CD14-positive monocyte (primary cell): Measurements from ENCODE around the gene ACSM5. TPM values are rescaled to one million over a fixed set of nuclear protein-coding genes. Genes with fewer than 3 reads are reported as not detected.

Experiments
- DNase-seq, 3 donors: peaks; one replicate each; pipeline ENCODE4 v3.0.0-alpha.2; 2011 to 2022
- H2AFZ ChIP-seq: 2 replicates; pipeline ENCODE4 v1.6.0; 2012; ENCODE audit warnings: mild to moderate bottlenecking, low read depth, low read length, inconsistent platforms; ENCODE audit not compliant: insufficient read depth, poor library complexity, severe bottlenecking
- H3K27ac ChIP-seq, 2 donors: 1 replicate in 1 of 2; 2 replicates in 1 of 2; pipeline ENCODE4 v1.5.1; 2012 to 2013; ENCODE audit warnings: low read length in 2 of 2, control low read depth in 1 of 2, inconsistent platforms in 1 of 2, low read depth in 1 of 2, mild to moderate bottlenecking in 1 of 2
- H3K27me3 ChIP-seq, 2 donors: one replicate each; pipeline versions ENCODE4 v1.6.0 to v1.6.1; 2011 to 2013; ENCODE audit warnings: low read length in 2 of 2; ENCODE audit not compliant: control insufficient read depth in 2 of 2, insufficient read depth in 2 of 2
- H3K36me3 ChIP-seq, 2 donors: replicated peaks in 1 of 2; 1 replicate in 1 of 2; 2 replicates in 1 of 2; pipeline versions ENCODE4 v1.5.1 to v1.6.1; 2012 to 2013; ENCODE audit warnings: low read length in 2 of 2, control low read depth in 1 of 2, inconsistent platforms in 1 of 2, mild to moderate bottlenecking in 1 of 2; ENCODE audit not compliant: insufficient read depth in 2 of 2, control insufficient read depth in 1 of 2
- H3K4me1 ChIP-seq, 2 donors: 1 replicate in 1 of 2; 2 replicates in 1 of 2; pipeline versions ENCODE4 v1.5.1 to v1.6.1; 2012 to 2013; ENCODE audit warnings: low read length in 2 of 2, control low read depth in 1 of 2, inconsistent platforms in 1 of 2, mild to moderate bottlenecking in 1 of 2, moderate library complexity in 1 of 2; ENCODE audit not compliant: insufficient read depth in 2 of 2, control insufficient read depth in 1 of 2
- H3K4me2 ChIP-seq: replicated peaks from 2 replicates; pipeline ENCODE3; 2012; ENCODE audit warnings: low read length, moderate library complexity, mild to moderate bottlenecking; ENCODE audit not compliant: poor library complexity, severe bottlenecking; ENCODE audit errors: extremely low read depth
- H3K4me3 ChIP-seq, 3 experiments: fragments of 200-600 bp in 1 of 3; sonication (generic) in 1 of 3; replicated peaks in 1 of 3; 1 replicate in 2 of 3; 2 replicates in 1 of 3; pipeline ENCODE4 v1.5.1; 2011 to 2013; ENCODE audit warnings: low read length in 3 of 3, mild to moderate bottlenecking in 3 of 3, control low read depth in 2 of 3, low read depth in 2 of 3, inconsistent platforms in 1 of 3, moderate library complexity in 1 of 3
- H3K79me2 ChIP-seq: 2 replicates; pipeline ENCODE4 v1.6.0; 2012; ENCODE audit warnings: mild to moderate bottlenecking, control low read depth, inconsistent platforms, low read length, moderate library complexity; ENCODE audit not compliant: insufficient read depth
- H3K9ac ChIP-seq: 2 replicates; pipeline ENCODE4 v1.6.0; 2017; ENCODE audit warnings: low read length, mild to moderate bottlenecking; ENCODE audit not compliant: insufficient read depth, poor library complexity, severe bottlenecking
- H3K9me3 ChIP-seq, 2 donors: replicated peaks in 1 of 2; 1 replicate in 1 of 2; 2 replicates in 1 of 2; pipeline versions ENCODE4 v1.5.1 to v1.6.1; 2012 to 2013; ENCODE audit warnings: low read length in 2 of 2, control low read depth in 1 of 2; ENCODE audit not compliant: control insufficient read depth in 1 of 2, insufficient read depth in 1 of 2
- H4K20me1 ChIP-seq: 2 replicates; pipeline ENCODE4 v1.6.0; 2012; ENCODE audit warnings: mild to moderate bottlenecking, low read length, control low read depth, moderate library complexity; ENCODE audit not compliant: insufficient read depth
- H3K27ac Mint-ChIP-seq, 7 donors: one replicate each; pipeline ENCODE4 v1.8.0; 2020; ENCODE audit warnings: mild to moderate bottlenecking in 7 of 7, mixed read lengths in 7 of 7, moderate library complexity in 6 of 7, inconsistent platforms in 2 of 7
- H3K27me3 Mint-ChIP-seq, 3 donors: one replicate each; pipeline ENCODE4 v1.8.0; 2021 to 2022; ENCODE audit warnings: low read depth in 3 of 3, mild to moderate bottlenecking in 3 of 3, mixed read lengths in 3 of 3, moderate library complexity in 3 of 3, inconsistent platforms in 1 of 3
- H3K36me3 Mint-ChIP-seq, 2 donors: one replicate each; pipeline ENCODE4 v1.8.0; 2020; ENCODE audit warnings: mixed read lengths in 2 of 2, inconsistent platforms in 1 of 2, mild to moderate bottlenecking in 1 of 2
- H3K4me1 Mint-ChIP-seq: one replicate; pipeline ENCODE4 v1.8.0; 2020; ENCODE audit warnings: mild to moderate bottlenecking, mixed read lengths
- H3K4me3 Mint-ChIP-seq, 2 donors: one replicate each; pipeline ENCODE4 v1.8.0; 2020; ENCODE audit warnings: mild to moderate bottlenecking in 2 of 2, mixed read lengths in 2 of 2, moderate library complexity in 1 of 2
- H3K9me3 Mint-ChIP-seq, 7 donors: one replicate each; pipeline ENCODE4 v1.8.0; 2020 to 2022; ENCODE audit warnings: mixed read lengths in 7 of 7, mild to moderate bottlenecking in 6 of 7, moderate library complexity in 6 of 7, inconsistent platforms in 2 of 7
- WGBS: methylation state at CpG from one replicate; pipeline ENCODE4 v1.1.5; 2013; ENCODE audit warnings: missing lambda C conversion rate; ENCODE audit not compliant: insufficient coverage; 5-methylcytosine and 5-hydroxymethylcytosine counted together
- intact Hi-C, 2 donors: fragments of 100-400 bp; cut with micrococcal nuclease; formaldehyde crosslinking; loops; one replicate each; pipeline versions ENCODE4 v1.15.0 to v1.15.1; 2023
- polyA minus RNA-seq: library from RNA; depleted of rRNA, polyadenylated mRNA; stranded (reverse); fragments of >200 nt; gene quantifications from 2 replicates; pipeline ENCODE4 v1.2.3, GENCODE V29; 2012
- polyA plus RNA-seq, 3 donors: library from polyadenylated mRNA; depleted of rRNA in 1 of 3; unstranded in 2 of 3; stranded (reverse) in 1 of 3; fragments of 300-500 nt in 2 of 3; fragments of >200 nt in 1 of 3; fragmentation: Illumina TruSeq in 2 of 3; gene quantifications; 1 replicate in 2 of 3; 2 replicates in 1 of 3; pipeline ENCODE4 v1.2.3, GENCODE V29; 2012 to 2021
- total RNA-seq, 12 experiments: library from RNA in 1 of 12; stranded (reverse) in 1 of 12; fragments of 120-200 nt in 1 of 12; gene quantifications; one replicate each; pipeline ENCODE4 v1.2.4 and lab custom pipeline; 2013 to 2026; ENCODE audit warnings: mixed read lengths in 6 of 12, inconsistent platforms in 1 of 12
- TF ChIP-seq, protein P1 (sequence below): fragments of 200-600 bp; IDR thresholded peaks from one replicate; pipeline ENCODE4 v1.8.0; 2022; ENCODE audit warnings: antibody characterized with exemption, mild to moderate bottlenecking

ACSM5 gene
- 0.40 TPM for total RNA-seq (2013)
- polyA plus RNA-seq, result under 1 TPM; 0.05 to 0.33 (median 0.24) TPM
- polyA minus RNA-seq, result 0.24 and 0.55 TPM in 2 replicates
- total RNA-seq (lab: John Stamatoyannopoulos, UW), result 0 to 1.2 (median 0.12) reads per million in 11 experiments

- Mint-ChIP-seq H3K9me3 (peaks cover 0 to 3% (median 0%) of the 10 kb centered on the region in 7 donors), H3K27me3 (peaks cover 6 to 9% (median 7%) of the 10 kb centered on the region in 3 donors), H3K4me1 (peaks cover 17% of the 10 kb centered on the region), H3K4me3 (peak within 1 kb of the TSS in 1 of 2 donors; percentile 51), H3K27ac (peak within 1 kb of the TSS; percentile 90 to 98 (median 94)), H3K36me3 (peaks cover 0 to 3% of the 10 kb centered on the region in 2 donors)
- TF ChIP-seq, protein P1, sequence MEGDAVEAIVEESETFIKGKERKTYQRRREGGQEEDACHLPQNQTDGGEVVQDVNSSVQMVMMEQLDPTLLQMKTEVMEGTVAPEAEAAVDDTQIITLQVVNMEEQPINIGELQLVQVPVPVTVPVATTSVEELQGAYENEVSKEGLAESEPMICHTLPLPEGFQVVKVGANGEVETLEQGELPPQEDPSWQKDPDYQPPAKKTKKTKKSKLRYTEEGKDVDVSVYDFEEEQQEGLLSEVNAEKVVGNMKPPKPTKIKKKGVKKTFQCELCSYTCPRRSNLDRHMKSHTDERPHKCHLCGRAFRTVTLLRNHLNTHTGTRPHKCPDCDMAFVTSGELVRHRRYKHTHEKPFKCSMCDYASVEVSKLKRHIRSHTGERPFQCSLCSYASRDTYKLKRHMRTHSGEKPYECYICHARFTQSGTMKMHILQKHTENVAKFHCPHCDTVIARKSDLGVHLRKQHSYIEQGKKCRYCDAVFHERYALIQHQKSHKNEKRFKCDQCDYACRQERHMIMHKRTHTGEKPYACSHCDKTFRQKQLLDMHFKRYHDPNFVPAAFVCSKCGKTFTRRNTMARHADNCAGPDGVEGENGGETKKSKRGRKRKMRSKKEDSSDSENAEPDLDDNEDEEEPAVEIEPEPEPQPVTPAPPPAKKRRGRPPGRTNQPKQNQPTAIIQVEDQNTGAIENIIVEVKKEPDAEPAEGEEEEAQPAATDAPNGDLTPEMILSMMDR, result no peak
- peaks cover 21 to 24% of the 10 kb centered on the region in 2 donors for H3K4me1 ChIP-seq
- intact Hi-C loops, result no loop called here
- 64% methylated on average over 2 of the region's 6 CpGs for WGBS
- DNase-seq, result peak; percentile 53 to 70 (median 65)
- no peaks in the 10 kb centered on the region for H3K79me2 ChIP-seq
- no peaks in the 10 kb centered on the region for H3K9me3 ChIP-seq
- H3K9ac ChIP-seq, result peak within 1 kb of the TSS; percentile 61
- no peaks in the 10 kb centered on the region for H4K20me1 ChIP-seq
- H3K4me3 ChIP-seq, result no peak within 1 kb of the TSS
- peak within 1 kb of the TSS; percentile 92 to 95 for H3K27ac ChIP-seq
- H3K36me3 ChIP-seq, result no peaks in the 10 kb centered on the region
- H3K27me3 ChIP-seq, result peaks cover 0 to 4% of the 10 kb centered on the region in 2 donors
- H2AFZ ChIP-seq, result peak within 1 kb of the TSS; percentile 82
- peak within 1 kb of the TSS; percentile 33 for H3K4me2 ChIP-seq
These were observed at the start of gene ACSM5 for GRCh38 chr16:20409398-20410120. Gene ACSM5 (plus strand): TSS chr16:20409534. CDS start chr16:20411485, 1,951 bp downstream.

DNA sequence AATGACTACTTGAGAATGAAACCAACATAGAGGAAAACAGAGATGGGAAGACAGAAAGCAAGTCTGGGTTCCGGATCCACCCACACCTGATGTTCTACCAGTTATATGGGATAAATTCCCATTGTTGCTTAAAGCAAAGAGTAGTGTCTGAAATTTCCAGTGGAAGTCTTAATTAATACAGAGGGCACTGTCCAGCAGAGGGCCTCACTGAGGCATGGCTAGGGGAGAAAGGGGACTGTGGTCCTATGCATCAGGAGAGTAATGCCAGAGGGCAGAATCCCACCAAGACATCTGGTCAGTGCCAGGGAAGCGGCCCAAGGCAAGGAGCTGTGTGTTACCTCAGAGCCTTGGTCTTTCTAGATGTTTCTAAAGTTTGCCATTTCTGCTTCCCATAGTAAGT, 49.3 kb upstream of the ACSM5 start:
- Histone ChIP-seq H3K27me3 (no peaks in the 10 kb centered on the region), H3K27ac (no peak overlapping the region), H3K4me3 (no peak overlapping the region), H3K4me2 (no peak overlapping the region), H2AFZ (no peak overlapping the region), H3K9me3 (no peaks in the 10 kb centered on the region), H3K9ac (no peak overlapping the region), H3K4me1 (no peaks in the 10 kb centered on the region), H3K36me3 (no peaks in the 10 kb centered on the region), H3K79me2 (no peaks in the 10 kb centered on the region), H4K20me1 (no peaks in the 10 kb centered on the region)
- H3K27me3 Mint-ChIP-seq, result peaks cover 1 to 4% (median 2%) of the 10 kb centered on the region in 3 donors
- DNase-seq, result no peak
- H3K4me3 Mint-ChIP-seq, result no peak overlapping the region
- TF ChIP-seq, protein P1, result peak; percentile 9
- H3K9me3 Mint-ChIP-seq, result peaks cover 0 to 2% (median 0%) of the 10 kb centered on the region in 7 donors
- no peak overlapping the region for H3K27ac Mint-ChIP-seq
- no peaks in the 10 kb centered on the region for H3K36me3 Mint-ChIP-seq
- intact Hi-C loops, result no loop called here
- H3K4me1 Mint-ChIP-seq, result no peaks in the 10 kb centered on the region
- 86% methylated on average over 1 of the region's 2 CpGs for WGBS
